Naive thymus-derived CD8-positive, alpha-beta T cell (primary cell): ENCODE data around the gene HADHB. TPM values are rescaled to one million over a fixed set of nuclear protein-coding genes. Genes with fewer than 3 reads are reported as not detected.
"Not testable (repeated sequence)": the region's sequence is repeated elsewhere in the genome, so short reads cannot be mapped to it uniquely, and the experiment has no call there.

Experiments
- ATAC-seq, 2 donors: fragments of 150-1000 bp; cut with Tn5 transposase in 1 of 2; sonication (Bioruptor Pico), chemical (Tn5 transposase) in 1 of 2; 1 replicate in 1 of 2; 2 replicates in 1 of 2; pipeline ENCODE4 v1.10.0; 2021; ENCODE audit warnings: mild to moderate bottlenecking in 2 of 2, moderate library complexity in 2 of 2
- POLR2A ChIA-PET: fragments of 350-600 bp; sonication (Branson Sonifier 250); formaldehyde crosslinking; loops from one replicate; lab custom pipeline; 2021; ENCODE audit warnings: antibody characterized with exemption; lab: Charles Lee
- DNase-seq, 10 donors: peaks; one replicate each; pipeline versions ENCODE4 v3.0.0 to v3.0.0-alpha.2; 2020 to 2022
- H3K27ac Mint-ChIP-seq, 10 donors: one replicate each; pipeline ENCODE4 v1.8.0; 2020 to 2022; ENCODE audit warnings: mild to moderate bottlenecking in 10 of 10, mixed read lengths in 10 of 10, moderate library complexity in 4 of 10, inconsistent platforms in 1 of 10
- H3K27me3 Mint-ChIP-seq, 5 donors: one replicate each; pipeline ENCODE4 v1.8.0; 2021 to 2022; ENCODE audit warnings: mixed read lengths in 5 of 5
- H3K36me3 Mint-ChIP-seq, 3 donors: one replicate each; pipeline ENCODE4 v1.8.0; 2020 to 2022; ENCODE audit warnings: mixed read lengths in 3 of 3, mild to moderate bottlenecking in 2 of 3, inconsistent platforms in 1 of 3
- H3K4me1 Mint-ChIP-seq, 4 donors: one replicate each; pipeline ENCODE4 v1.8.0; 2021 to 2022; ENCODE audit warnings: mixed read lengths in 4 of 4
- H3K4me3 Mint-ChIP-seq, 10 donors: one replicate each; pipeline ENCODE4 v1.8.0; 2020 to 2022; ENCODE audit warnings: mild to moderate bottlenecking in 10 of 10, mixed read lengths in 10 of 10, moderate library complexity in 6 of 10, inconsistent platforms in 1 of 10
- H3K9me3 Mint-ChIP-seq, 9 donors: one replicate each; pipeline ENCODE4 v1.8.0; 2020 to 2022; ENCODE audit warnings: mixed read lengths in 9 of 9, mild to moderate bottlenecking in 3 of 9, inconsistent platforms in 1 of 9, moderate library complexity in 1 of 9
- polyA plus RNA-seq, 3 donors: library from polyadenylated mRNA; unstranded; fragments of 300-500 nt; fragmentation: Illumina TruSeq; gene quantifications; one replicate each; pipeline ENCODE4 v1.2.3, GENCODE V29; 2021
- total RNA-seq, 8 experiments: library from RNA in 2 of 8; stranded (reverse) in 2 of 8; gene quantifications; one replicate each; pipeline ENCODE4 v1.2.3 and lab custom pipeline; 2021 to 2026

HADHB gene
- total and polyA plus RNA-seq, 5 experiments from 2014 or later, result 58.0 to 93.9 (median 80.2) TPM

DNA sequence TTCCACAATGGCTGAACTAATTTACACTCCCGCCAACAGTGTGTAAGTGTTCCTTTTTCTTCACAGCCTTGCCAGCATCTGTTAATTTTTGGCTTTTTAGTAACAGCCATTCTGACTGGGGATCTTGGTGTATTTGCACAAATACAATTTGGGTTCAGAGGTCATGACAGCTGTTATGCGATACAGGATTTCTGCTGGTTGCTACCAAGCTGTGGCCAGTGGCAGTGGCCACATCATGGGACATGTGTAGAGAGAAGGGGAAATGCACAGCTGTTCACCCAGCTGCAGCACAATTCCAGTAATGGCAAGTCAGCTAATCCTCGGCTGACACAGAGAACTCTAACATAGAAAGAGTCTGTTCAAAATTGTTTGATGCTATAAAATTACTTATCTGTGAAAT lies 80.2 kb downstream of the HADHB start:
- Mint-ChIP-seq H3K27ac (no peak overlapping the region), H3K4me1 (peaks cover under 1 to 4% (median 3%) of the 10 kb centered on the region in 4 donors), H3K9me3 (no peaks in the 10 kb centered on the region), H3K36me3 (no peaks in the 10 kb centered on the region), H3K4me3 (no peak overlapping the region), H3K27me3 (no peaks in the 10 kb centered on the region)
- DNase-seq (no peak), ATAC-seq (no peak)
- POLR2A ChIA-PET, result no interaction called here

DNA sequence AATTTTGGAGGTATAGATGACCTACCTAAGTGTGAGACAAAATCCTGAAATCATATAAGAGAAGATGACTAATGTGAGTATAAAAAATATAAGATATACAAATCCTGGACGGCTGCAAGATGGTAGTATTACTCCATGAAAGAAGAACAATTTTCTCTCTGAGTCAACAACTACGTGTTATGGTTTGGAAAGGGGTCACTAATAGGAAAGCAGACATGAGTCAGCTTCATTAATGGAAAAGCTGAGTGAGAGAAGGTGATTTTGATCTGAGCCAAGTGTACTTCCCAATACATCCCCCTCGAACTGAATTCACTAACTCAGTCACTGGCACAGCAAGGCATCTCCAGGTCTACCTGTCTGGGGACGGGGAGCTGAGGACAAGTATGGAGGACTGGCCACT lies 81.1 kb downstream of the HADHB start:
- Mint-ChIP-seq H3K27ac (no peak overlapping the region), H3K36me3 (no peaks in the 10 kb centered on the region), H3K27me3 (no peaks in the 10 kb centered on the region), H3K4me1 (peaks cover 6 to 9% (median 7%) of the 10 kb centered on the region in 4 donors), H3K4me3 (no peak overlapping the region), H3K9me3 (no peaks in the 10 kb centered on the region)
- no peak for DNase-seq
- POLR2A ChIA-PET, result no interaction called here
- ATAC-seq, result no peak

- POLR2A ChIA-PET, result no interaction called here
- Mint-ChIP-seq H3K4me1 (peaks cover 6 to 9% (median 7%) of the 10 kb centered on the region in 4 donors), H3K36me3 (no peaks in the 10 kb centered on the region), H3K27me3 (no peaks in the 10 kb centered on the region), H3K9me3 (no peaks in the 10 kb centered on the region), H3K4me3 (no peak overlapping the region), H3K27ac (no peak overlapping the region)
- DNase-seq (no peak), ATAC-seq (no peak)
Measured at GRCh38 chr2:26326514-26326913, 81.8 kb downstream of the HADHB start.

GRCh38 chr2:26327291-26328272 lies 82.8 kb downstream of the HADHB start:
- peaks cover 6 to 9% (median 7%) of the 10 kb centered on the region in 4 donors for H3K4me1 Mint-ChIP-seq
- H3K4me3 Mint-ChIP-seq, result no peak overlapping the region
- ATAC-seq (no peak), DNase-seq (no peak)
- no peak overlapping the region for H3K27ac Mint-ChIP-seq
- H3K9me3 Mint-ChIP-seq, result no peaks in the 10 kb centered on the region
- POLR2A ChIA-PET, result interaction anchor here (0.7 kb wide), 1 partner anchor 84 kb away, joined by 3 read pairs; no protein-coding TSS in a partner anchor
- H3K36me3 Mint-ChIP-seq, result no peaks in the 10 kb centered on the region
- no peaks in the 10 kb centered on the region for H3K27me3 Mint-ChIP-seq

GRCh38 chr2:26329083-26329482 lies 84.3 kb downstream of the HADHB start:
- H3K27ac Mint-ChIP-seq, H3K4me1 Mint-ChIP-seq, POLR2A ChIA-PET, H3K36me3 Mint-ChIP-seq, H3K9me3 Mint-ChIP-seq, DNase-seq, ATAC-seq, H3K4me3 Mint-ChIP-seq, H3K27me3 Mint-ChIP-seq: not testable (repeated sequence)

DNA sequence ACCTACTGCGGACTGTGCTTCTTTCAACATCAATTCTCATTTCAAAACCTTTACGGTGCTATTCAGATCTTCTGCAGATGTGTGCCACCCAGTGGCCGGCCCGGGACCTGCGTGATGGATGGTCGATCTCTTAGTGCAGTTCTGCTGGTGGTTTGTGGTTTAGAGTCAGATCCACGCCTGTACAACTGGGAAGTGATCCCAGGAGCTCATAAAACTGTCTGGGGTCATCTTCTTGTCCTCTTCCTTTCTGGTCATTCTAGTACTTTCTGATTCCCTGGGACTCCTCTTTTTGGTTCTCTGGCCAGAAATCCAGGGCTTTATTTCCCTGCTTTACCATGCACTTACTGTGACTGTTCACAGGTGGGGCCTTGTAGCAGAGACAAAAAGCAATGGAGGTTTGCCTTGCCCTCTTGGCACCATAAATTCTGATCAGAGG lies 85.4 kb downstream of the HADHB start:
- no peaks in the 10 kb centered on the region for H3K36me3 Mint-ChIP-seq
- H3K27ac Mint-ChIP-seq, result peak overlapping the region in 5 of 10 donors; percentile 7 to 69 (median 23)
- POLR2A ChIA-PET, result no interaction called here
- no peaks in the 10 kb centered on the region for H3K9me3 Mint-ChIP-seq
- H3K27me3 Mint-ChIP-seq, result no peaks in the 10 kb centered on the region
- DNase-seq (peak; percentile 61 to 89 (median 74)), ATAC-seq (peak; percentile 99 to 100)
- peak overlapping the region in 2 of 10 donors; percentile 12 to 29 for H3K4me3 Mint-ChIP-seq
- peaks cover 7 to 9% (median 8%) of the 10 kb centered on the region in 4 donors for H3K4me1 Mint-ChIP-seq

- DNase-seq, result no peak
- Mint-ChIP-seq H3K4me1 (peaks cover 7 to 9% (median 8%) of the 10 kb centered on the region in 4 donors), H3K27me3 (no peaks in the 10 kb centered on the region), H3K27ac (no peak overlapping the region), H3K9me3 (no peaks in the 10 kb centered on the region), H3K36me3 (no peaks in the 10 kb centered on the region), H3K4me3 (no peak overlapping the region)
- POLR2A ChIA-PET, result no interaction called here
- ATAC-seq, result no peak
Measured at GRCh38 chr2:26330604-26331003, 85.9 kb downstream of the HADHB start.

DNA sequence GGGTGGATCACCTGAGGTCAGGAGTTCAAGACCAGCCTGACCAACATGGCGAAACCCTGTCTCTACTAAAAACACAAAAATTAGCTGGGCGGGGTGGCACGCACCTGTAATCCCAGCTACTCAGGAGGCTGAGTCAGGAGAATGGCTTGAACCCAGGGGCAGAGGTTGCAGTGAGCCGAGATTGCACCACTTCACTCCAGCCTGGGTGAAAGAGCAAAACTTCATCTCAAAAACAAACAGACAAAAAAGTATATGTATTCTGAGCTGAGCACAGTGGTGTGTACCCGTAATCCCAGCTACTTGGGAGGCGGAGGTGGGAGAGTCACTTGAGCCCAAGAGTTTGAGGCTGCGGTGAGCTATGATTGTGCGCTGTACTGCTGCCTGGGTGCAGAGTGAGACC lies 86.6 kb downstream of the HADHB start:
- ATAC-seq, H3K9me3 Mint-ChIP-seq, H3K4me3 Mint-ChIP-seq, H3K27me3 Mint-ChIP-seq, H3K36me3 Mint-ChIP-seq, POLR2A ChIA-PET, DNase-seq, H3K27ac Mint-ChIP-seq: not testable (repeated sequence)
- H3K4me1 Mint-ChIP-seq, result peaks cover 7 to 12% (median 8%) of the 10 kb centered on the region in 4 donors

GRCh38 chr2:26333293-26333692 lies 88.6 kb downstream of the HADHB start:
- POLR2A ChIA-PET, result interaction anchor here (0.6 kb wide), 1 partner anchor 1748 kb away, joined by 3 read pairs; no protein-coding TSS in a partner anchor
- H3K4me1 Mint-ChIP-seq, result peaks cover 7 to 12% (median 8%) of the 10 kb centered on the region in 4 donors
- no peaks in the 10 kb centered on the region for H3K27me3 Mint-ChIP-seq
- no peak overlapping the region for H3K4me3 Mint-ChIP-seq
- H3K27ac Mint-ChIP-seq, result peak overlapping the region in 2 of 10 donors; percentile 79
- H3K9me3 Mint-ChIP-seq, result no peaks in the 10 kb centered on the region
- no peaks in the 10 kb centered on the region for H3K36me3 Mint-ChIP-seq
- ATAC-seq (no peak), DNase-seq (no peak)

DNA sequence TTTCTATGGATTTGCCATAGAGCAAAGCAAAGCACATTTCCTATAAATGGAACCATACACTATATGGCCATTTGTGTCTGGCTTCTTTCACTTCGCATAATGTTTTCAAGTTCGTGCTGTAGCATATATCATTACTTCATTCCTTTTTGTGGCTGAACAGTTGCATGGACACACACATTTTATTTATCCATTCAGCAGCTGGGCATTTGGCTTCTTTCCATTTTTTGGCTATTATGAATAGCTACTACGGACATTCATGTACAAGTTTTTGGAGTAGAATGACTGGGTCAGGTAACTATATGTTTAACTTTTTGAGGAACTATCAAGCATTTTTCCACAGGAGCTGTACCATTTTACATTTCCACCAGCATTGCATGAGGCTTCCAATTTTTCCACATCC lies 90.5 kb downstream of the HADHB start:
- DNase-seq (no peak), ATAC-seq (no peak)
- no peaks in the 10 kb centered on the region for H3K9me3 Mint-ChIP-seq
- H3K27me3 Mint-ChIP-seq, result no peaks in the 10 kb centered on the region
- POLR2A ChIA-PET, result no interaction called here
- peaks cover under 1 to 8% (median 2%) of the 10 kb centered on the region in 4 donors for H3K4me1 Mint-ChIP-seq
- peaks cover 0 to 7% (median 0%) of the 10 kb centered on the region in 3 donors for H3K36me3 Mint-ChIP-seq
- H3K27ac Mint-ChIP-seq, result no peak overlapping the region
- no peak overlapping the region for H3K4me3 Mint-ChIP-seq

- DNase-seq (no peak), ATAC-seq (no peak)
- H3K9me3 Mint-ChIP-seq, result no peaks in the 10 kb centered on the region
- POLR2A ChIA-PET, result interaction anchor here (1.3 kb wide), 1 partner anchor 9 kb away, joined by 6 read pairs; the partner anchor contains the start of gene SELENOI
- H3K36me3 Mint-ChIP-seq, result peaks cover 0 to 12% (median 0%) of the 10 kb centered on the region in 3 donors
- peaks cover 0 to 6% (median 0%) of the 10 kb centered on the region in 4 donors for H3K4me1 Mint-ChIP-seq
- no peak overlapping the region for H3K4me3 Mint-ChIP-seq
- no peak overlapping the region for H3K27ac Mint-ChIP-seq
- no peaks in the 10 kb centered on the region for H3K27me3 Mint-ChIP-seq
Measured at GRCh38 chr2:26336719-26337118, 92.0 kb downstream of the HADHB start.

- POLR2A ChIA-PET, result interaction anchor here (1.3 kb wide), 1 partner anchor 8 kb away, joined by 6 read pairs; the partner anchor contains the start of gene SELENOI
- Mint-ChIP-seq H3K9me3 (no peaks in the 10 kb centered on the region), H3K27me3 (no peaks in the 10 kb centered on the region), H3K4me3 (no peak overlapping the region), H3K4me1 (peaks cover 0 to 6% (median 0%) of the 10 kb centered on the region in 4 donors), H3K36me3 (peaks cover 0 to 12% (median 0%) of the 10 kb centered on the region in 3 donors), H3K27ac (no peak overlapping the region)
- no peak for DNase-seq
- ATAC-seq, result no peak
Measured at GRCh38 chr2:26337298-26337697, 92.6 kb downstream of the HADHB start.
